Trophoblast cell (in vitro differentiated cells and primary cell): ENCODE data around the gene APOBEC4.

Experiments
- DNase-seq, 2 donors: peaks; one replicate each; pipeline ENCODE4 v3.0.0-alpha.2; 2016
- H2AFZ ChIP-seq: 2 replicates; pipeline ENCODE4 v1.6.1; 2013; ENCODE audit warnings: low read length, moderate library complexity, mild to moderate bottlenecking; ENCODE audit not compliant: insufficient read depth, poor library complexity
- H2AK5ac ChIP-seq: 2 replicates; pipeline ENCODE4 v1.6.1; 2013; ENCODE audit warnings: mild to moderate bottlenecking, low read length
- H2BK120ac ChIP-seq: 2 replicates; pipeline ENCODE4 v1.6.1; 2013; ENCODE audit warnings: low read length, mild to moderate bottlenecking, moderate library complexity; ENCODE audit not compliant: insufficient read depth, poor library complexity
- H2BK12ac ChIP-seq: 2 replicates; pipeline ENCODE4 v1.6.1; 2013; ENCODE audit warnings: mild to moderate bottlenecking, low read length, moderate library complexity
- H2BK5ac ChIP-seq: 2 replicates; pipeline ENCODE4 v1.6.1; 2013; ENCODE audit warnings: low read length, low read depth, moderate library complexity, mild to moderate bottlenecking; ENCODE audit not compliant: poor library complexity
- H3K14ac ChIP-seq: 2 replicates; pipeline ENCODE4 v1.6.1; 2013; ENCODE audit warnings: mild to moderate bottlenecking, low read length
- H3K18ac ChIP-seq: 2 replicates; pipeline ENCODE4 v1.6.1; 2013; ENCODE audit warnings: mild to moderate bottlenecking, low read length
- H3K23ac ChIP-seq: 2 replicates; pipeline ENCODE4 v1.6.1; 2013; ENCODE audit warnings: low read length
- H3K27ac ChIP-seq: 2 replicates; pipeline ENCODE4 v1.5.1; 2013; ENCODE audit warnings: low read depth, mild to moderate bottlenecking, inconsistent platforms, low read length, moderate library complexity
- H3K27me3 ChIP-seq: 2 replicates; pipeline ENCODE4 v1.6.1; 2013; ENCODE audit warnings: inconsistent platforms, mild to moderate bottlenecking, low read length, moderate library complexity; ENCODE audit not compliant: insufficient read depth
- H3K36me3 ChIP-seq, 2 experiments: 1 replicate in 1 of 2; 2 replicates in 1 of 2; pipeline ENCODE4 v1.6.1; 2013; ENCODE audit warnings: low read length in 2 of 2, mild to moderate bottlenecking in 2 of 2, moderate library complexity in 1 of 2; ENCODE audit not compliant: insufficient read depth in 2 of 2, control insufficient read depth in 1 of 2
- H3K4ac ChIP-seq: 2 replicates; pipeline ENCODE4 v1.6.1; 2013; ENCODE audit warnings: low read depth, mild to moderate bottlenecking, low read length, moderate library complexity
- H3K4me1 ChIP-seq, 2 experiments: 1 replicate in 1 of 2; 2 replicates in 1 of 2; pipeline ENCODE4 v1.6.1; 2013; ENCODE audit warnings: low read length in 2 of 2, mild to moderate bottlenecking in 2 of 2, moderate library complexity in 1 of 2; ENCODE audit not compliant: insufficient read depth in 2 of 2, control insufficient read depth in 1 of 2
- H3K4me2 ChIP-seq: 2 replicates; pipeline ENCODE4 v1.6.1; 2013; ENCODE audit warnings: inconsistent platforms, mild to moderate bottlenecking, low read length, moderate library complexity
- H3K4me3 ChIP-seq: 2 replicates; pipeline ENCODE4 v1.5.1; 2013; ENCODE audit warnings: mild to moderate bottlenecking, low read depth, low read length, inconsistent platforms
- H3K79me1 ChIP-seq: one replicate; pipeline ENCODE4 v1.6.1; 2013; ENCODE audit warnings: low read length
- H3K79me2 ChIP-seq: 2 replicates; pipeline ENCODE4 v1.6.1; 2013; ENCODE audit warnings: low read length, mild to moderate bottlenecking; ENCODE audit not compliant: control insufficient read depth, insufficient read depth, poor library complexity
- H3K9ac ChIP-seq: 2 replicates; pipeline ENCODE4 v1.6.1; 2013; ENCODE audit warnings: mild to moderate bottlenecking, low read length
- H3K9me3 ChIP-seq: 2 replicates; pipeline ENCODE4 v1.6.1; 2013; ENCODE audit warnings: low read depth, mild to moderate bottlenecking, control low read depth, inconsistent platforms, low read length; ENCODE audit not compliant: insufficient read depth
- H4K12ac ChIP-seq: 2 replicates; pipeline ENCODE4 v1.6.1; 2013; ENCODE audit warnings: low read depth, mild to moderate bottlenecking, low read length, moderate library complexity
- H4K8ac ChIP-seq: 2 replicates; pipeline ENCODE4 v1.6.1; 2013; ENCODE audit warnings: low read depth, mild to moderate bottlenecking, low read length, moderate library complexity
- H4K91ac ChIP-seq: one replicate; pipeline ENCODE4 v1.6.1; 2013; ENCODE audit warnings: low read depth, mild to moderate bottlenecking, low read length, moderate library complexity
- WGBS: extraction: QIAGEN DNeasy Blood & Tissue Kit; methylation state at CpG from one replicate; pipeline ENCODE4 v1.1.7; 2013; ENCODE audit warnings: missing lambda C conversion rate; ENCODE audit not compliant: insufficient read length, insufficient coverage; ENCODE audit errors: extremely low coverage; 5-methylcytosine and 5-hydroxymethylcytosine counted together

The APOBEC4 gene

GRCh38 chr1:183655562-183656075 is 2.5 kb upstream of the APOBEC4 start:
- Histone ChIP-seq H2AFZ (no peak overlapping the region), H3K4ac (no peak overlapping the region), H3K9me3 (no peaks in the 10 kb centered on the region), H3K36me3 (no peaks in the 10 kb centered on the region), H3K27ac (no peak overlapping the region), H3K4me1 (no peaks in the 10 kb centered on the region), H3K18ac (no peak overlapping the region), H3K4me2 (no peak overlapping the region), H3K23ac (no peak overlapping the region), H3K79me1 (no peaks in the 10 kb centered on the region), H3K9ac (no peak overlapping the region), H2BK12ac (no peak overlapping the region), H2AK5ac (no peak overlapping the region), H3K4me3 (no peak overlapping the region), H2BK120ac (no peak overlapping the region), H3K27me3 (no peaks in the 10 kb centered on the region), H2BK5ac (no peak overlapping the region), H3K79me2 (no peaks in the 10 kb centered on the region), H4K8ac (no peak overlapping the region), H4K91ac (no peak overlapping the region), H3K14ac (no peak overlapping the region), H4K12ac (no peak overlapping the region)
- peak; percentile 68 to 88 for DNase-seq
- WGBS: no CpG with 5 or more reads among the region's 4 CpGs

GRCh38 chr1:183654706-183655105 is 1.6 kb upstream of the APOBEC4 start:
- H3K4me1 ChIP-seq: no peaks in the 10 kb centered on the region
- no peak overlapping the region for H2BK120ac ChIP-seq
- H3K9ac ChIP-seq: no peak overlapping the region
- H4K91ac ChIP-seq: no peak overlapping the region
- no peak overlapping the region for H3K4ac ChIP-seq
- no peak overlapping the region for H3K14ac ChIP-seq
- no peak overlapping the region for H3K23ac ChIP-seq
- no peak overlapping the region for H4K12ac ChIP-seq
- H2AFZ ChIP-seq: no peak overlapping the region
- H4K8ac ChIP-seq: no peak overlapping the region
- no peak overlapping the region for H2AK5ac ChIP-seq
- no peaks in the 10 kb centered on the region for H3K9me3 ChIP-seq
- H3K18ac ChIP-seq: no peak overlapping the region
- H3K79me2 ChIP-seq: no peaks in the 10 kb centered on the region
- no peak for DNase-seq
- H3K4me3 ChIP-seq: no peak overlapping the region
- H3K36me3 ChIP-seq: no peaks in the 10 kb centered on the region
- no peak overlapping the region for H3K4me2 ChIP-seq
- no peaks in the 10 kb centered on the region for H3K79me1 ChIP-seq
- no peaks in the 10 kb centered on the region for H3K27me3 ChIP-seq
- no peak overlapping the region for H2BK5ac ChIP-seq
- no peak overlapping the region for H3K27ac ChIP-seq
- no peak overlapping the region for H2BK12ac ChIP-seq

- no peak overlapping the region for H4K8ac ChIP-seq
- no peaks in the 10 kb centered on the region for H3K9me3 ChIP-seq
- no peak overlapping the region for H4K12ac ChIP-seq
- no peak overlapping the region for H4K91ac ChIP-seq
- H3K4me3 ChIP-seq: no peak overlapping the region
- H3K4ac ChIP-seq: no peak overlapping the region
- H3K79me1 ChIP-seq: no peaks in the 10 kb centered on the region
- no peak overlapping the region for H3K27ac ChIP-seq
- no peak overlapping the region for H2BK12ac ChIP-seq
- no peak overlapping the region for H3K23ac ChIP-seq
- no peak overlapping the region for H2BK5ac ChIP-seq
- H2AFZ ChIP-seq: no peak overlapping the region
- no peak overlapping the region for H2BK120ac ChIP-seq
- WGBS: no CpG with 5 or more reads among the region's 4 CpGs
- no peaks in the 10 kb centered on the region for H3K27me3 ChIP-seq
- no peak for DNase-seq
- H3K79me2 ChIP-seq: no peaks in the 10 kb centered on the region
- H2AK5ac ChIP-seq: no peak overlapping the region
- H3K4me2 ChIP-seq: no peak overlapping the region
- H3K14ac ChIP-seq: no peak overlapping the region
- no peaks in the 10 kb centered on the region for H3K4me1 ChIP-seq
- no peak overlapping the region for H3K9ac ChIP-seq
- no peak overlapping the region for H3K18ac ChIP-seq
- no peaks in the 10 kb centered on the region for H3K36me3 ChIP-seq
Measured at GRCh38 chr1:183653876-183654451, 848 bp upstream of the APOBEC4 start.

- H3K18ac ChIP-seq: no peak overlapping the region
- H3K9me3 ChIP-seq: no peaks in the 10 kb centered on the region
- H3K14ac ChIP-seq: no peak overlapping the region
- no peak overlapping the region for H2AFZ ChIP-seq
- no CpG with 5 or more reads among the region's 3 CpGs for WGBS
- H4K91ac ChIP-seq: no peak overlapping the region
- H3K27me3 ChIP-seq: no peaks in the 10 kb centered on the region
- no peak for DNase-seq
- no peak overlapping the region for H3K4me2 ChIP-seq
- no peak overlapping the region for H4K8ac ChIP-seq
- no peak overlapping the region for H4K12ac ChIP-seq
- no peaks in the 10 kb centered on the region for H3K79me2 ChIP-seq
- no peak overlapping the region for H3K9ac ChIP-seq
- H3K79me1 ChIP-seq: no peaks in the 10 kb centered on the region
- H3K36me3 ChIP-seq: no peaks in the 10 kb centered on the region
- H2AK5ac ChIP-seq: no peak overlapping the region
- H2BK120ac ChIP-seq: no peak overlapping the region
- no peaks in the 10 kb centered on the region for H3K4me1 ChIP-seq
- H3K23ac ChIP-seq: no peak overlapping the region
- no peak overlapping the region for H2BK5ac ChIP-seq
- no peak overlapping the region for H3K4ac ChIP-seq
- H3K4me3 ChIP-seq: no peak overlapping the region
- no peak overlapping the region for H3K27ac ChIP-seq
- no peak overlapping the region for H2BK12ac ChIP-seq
Measured at GRCh38 chr1:183653462-183653794, 312 bp upstream of the APOBEC4 start.
